G401.6 (cell line): Measurements from ENCODE around the gene ISG20.
"Not testable (repeated sequence)": the region's sequence is repeated elsewhere in the genome, so short reads cannot be mapped to it uniquely, and the experiment has no call there.

Experiments used
- FAIRE-seq: peaks from 2 replicates; lab custom pipeline; 2012; peaks lifted over from hg19 to GRCh38; lab: Jason Lieb, UNC

The ISG20 gene

DNA sequence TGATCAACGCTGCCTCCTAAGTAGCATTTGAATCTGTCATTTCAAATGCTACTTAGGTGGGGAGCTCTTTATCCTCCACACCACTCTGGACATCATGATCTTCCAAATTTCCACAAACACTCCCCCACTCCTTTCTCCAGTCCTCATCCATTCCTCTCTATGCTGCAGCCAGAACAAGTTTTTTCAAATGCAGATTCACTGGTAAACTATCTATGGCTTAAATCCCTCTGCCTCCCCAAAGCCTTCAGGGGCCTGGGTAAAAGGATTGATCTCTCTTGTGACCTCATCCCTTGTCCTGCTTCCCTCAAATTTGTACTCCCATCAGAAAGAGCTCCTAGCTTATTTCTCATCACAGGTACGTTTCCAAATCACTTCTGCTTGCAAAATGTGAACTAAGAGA, 19.0 kb upstream of the ISG20 start:
- no peak for FAIRE-seq

DNA sequence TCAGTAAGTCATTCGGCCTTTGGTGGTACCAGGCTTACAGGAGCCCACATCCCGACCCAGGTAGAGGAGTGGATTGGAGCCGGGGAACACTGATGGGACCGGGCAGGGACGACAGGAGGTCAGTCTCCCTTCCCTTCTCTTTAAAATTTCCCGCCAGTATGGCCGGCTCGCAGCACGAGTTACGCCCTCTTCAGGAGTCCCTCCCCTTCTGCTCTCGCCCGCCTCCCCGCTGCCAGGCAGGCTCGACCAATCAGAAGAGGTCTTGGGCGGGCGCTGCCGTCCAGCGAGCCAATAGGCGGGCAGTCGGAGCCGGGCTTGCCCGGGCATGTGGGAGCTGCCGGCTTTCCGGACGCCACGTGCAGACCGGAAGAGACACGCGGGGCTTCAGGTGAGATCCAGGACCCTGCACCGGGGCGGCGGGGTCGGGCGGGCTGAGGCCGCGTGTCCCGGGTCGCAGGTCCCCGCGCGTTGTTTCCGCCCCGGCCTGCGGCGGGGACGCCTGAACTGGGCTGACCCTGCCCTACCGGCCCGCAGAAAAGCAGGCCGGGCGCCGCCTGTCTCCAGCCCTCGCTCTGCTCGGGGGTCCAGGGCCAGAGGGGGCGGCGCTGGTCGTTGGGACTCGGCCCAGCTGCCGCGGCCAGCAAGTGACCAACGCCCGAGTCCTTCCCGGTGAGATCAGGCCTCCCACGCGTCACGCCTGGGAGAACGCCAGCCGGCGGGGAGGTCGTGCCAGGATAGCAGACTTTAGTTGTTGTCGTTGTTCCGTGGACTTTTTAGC, 17.6 kb upstream of the ISG20 start, which contains the start of gene AEN:
Gene AEN (plus strand): TSS at position 346 of the 778 bp plus-strand sequence. CDS start 4,870 bp downstream, outside the sequence.
- peak; percentile 94 for FAIRE-seq

DNA sequence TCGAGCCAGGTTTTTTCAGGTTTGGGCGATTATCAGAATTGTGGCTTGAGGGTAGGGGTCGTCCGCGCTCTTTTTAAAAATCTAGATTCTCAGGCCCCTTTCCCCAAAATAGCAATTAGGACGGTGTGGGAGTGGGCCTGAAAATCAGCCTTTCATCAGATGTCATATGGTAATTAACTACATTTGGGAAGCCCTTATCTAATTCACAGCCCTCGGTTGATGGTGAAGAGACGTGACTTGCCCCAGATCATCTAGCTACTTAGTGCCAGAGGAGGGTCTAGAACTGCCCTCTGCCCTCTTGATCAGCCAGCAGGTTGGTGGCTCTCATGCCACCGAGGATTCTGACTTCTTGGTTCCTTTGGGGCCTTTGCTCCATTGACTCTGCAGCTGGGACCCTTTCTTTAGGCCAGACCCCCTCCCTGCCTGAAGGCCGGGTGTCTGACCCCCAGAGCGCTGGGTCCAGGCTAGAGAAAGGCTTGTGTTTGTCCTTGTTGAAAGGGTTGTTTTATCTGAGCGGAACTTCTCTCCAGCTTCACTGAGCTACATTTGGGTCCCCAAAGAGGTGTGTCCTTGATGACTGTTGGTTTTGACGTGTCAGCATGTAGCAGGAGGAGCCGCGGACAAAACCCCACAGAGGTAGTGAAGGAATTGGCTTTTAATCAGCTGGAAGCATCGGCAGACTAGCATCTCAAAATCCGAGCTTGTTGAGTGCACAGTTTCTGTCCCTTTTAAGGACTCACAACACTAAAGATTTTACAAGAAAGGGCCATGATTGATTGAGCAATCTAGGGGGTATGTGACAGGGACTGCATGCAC, 16.8 kb upstream of the ISG20 start:
- no peak for FAIRE-seq

DNA sequence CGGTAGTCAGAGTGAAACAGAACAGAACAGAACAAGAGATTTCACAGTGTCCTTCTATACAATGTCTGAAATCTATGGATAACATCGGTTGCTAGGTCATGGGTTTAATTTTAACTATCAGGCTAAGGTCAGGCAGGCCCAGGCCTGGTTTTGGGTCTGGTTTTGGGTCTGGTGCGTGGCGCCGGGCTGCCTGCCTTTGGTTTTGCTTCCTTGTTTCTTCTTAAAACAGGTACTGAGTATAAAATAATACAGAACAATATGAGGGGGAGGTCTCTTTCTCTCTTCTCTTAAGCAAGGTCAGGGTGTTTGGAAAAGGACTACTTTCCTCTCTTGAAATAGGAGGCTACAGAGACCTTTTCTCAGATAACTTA, 16.2 kb upstream of the ISG20 start:
- no peak for FAIRE-seq

DNA sequence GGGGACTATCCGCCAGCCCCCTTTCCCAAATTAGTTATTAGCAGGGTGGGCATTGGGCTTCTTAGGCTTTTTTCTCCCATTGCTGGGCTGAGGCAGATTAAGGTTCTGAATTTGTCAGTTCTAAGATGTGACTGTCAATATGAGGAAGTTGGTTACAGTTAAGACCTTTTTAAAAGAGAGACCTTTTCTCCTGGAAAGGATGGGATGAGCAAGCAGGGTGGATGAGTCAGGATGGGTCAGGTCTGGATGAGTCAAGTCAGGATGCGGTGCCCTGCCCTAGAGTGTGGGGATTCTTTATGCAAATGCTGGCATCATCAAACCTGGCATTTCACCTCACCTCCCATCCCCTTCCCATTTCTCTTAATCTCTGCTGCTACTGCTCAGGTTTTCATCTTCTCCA, 15.8 kb upstream of the ISG20 start:
- no peak for FAIRE-seq

DNA sequence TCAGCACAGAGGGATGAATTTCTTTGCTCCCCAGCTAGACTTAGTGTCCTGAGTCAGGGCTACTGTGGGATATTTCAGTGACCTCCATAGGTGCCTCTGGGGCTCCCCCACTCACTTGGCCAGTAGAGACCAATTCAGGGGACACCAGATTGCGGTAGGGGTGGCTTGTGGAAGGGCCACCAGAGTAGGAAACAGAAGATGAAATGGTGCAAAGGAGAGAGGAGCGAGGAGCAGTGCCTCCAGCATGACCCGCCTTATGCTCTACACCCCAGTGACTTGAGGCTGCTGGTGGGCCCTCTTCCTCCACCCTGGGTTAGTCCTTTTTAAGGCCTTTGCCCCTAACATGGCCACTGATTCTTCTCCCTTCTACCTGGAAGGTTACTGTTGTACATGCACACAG, 15.2 kb upstream of the ISG20 start:
- no peak for FAIRE-seq

DNA sequence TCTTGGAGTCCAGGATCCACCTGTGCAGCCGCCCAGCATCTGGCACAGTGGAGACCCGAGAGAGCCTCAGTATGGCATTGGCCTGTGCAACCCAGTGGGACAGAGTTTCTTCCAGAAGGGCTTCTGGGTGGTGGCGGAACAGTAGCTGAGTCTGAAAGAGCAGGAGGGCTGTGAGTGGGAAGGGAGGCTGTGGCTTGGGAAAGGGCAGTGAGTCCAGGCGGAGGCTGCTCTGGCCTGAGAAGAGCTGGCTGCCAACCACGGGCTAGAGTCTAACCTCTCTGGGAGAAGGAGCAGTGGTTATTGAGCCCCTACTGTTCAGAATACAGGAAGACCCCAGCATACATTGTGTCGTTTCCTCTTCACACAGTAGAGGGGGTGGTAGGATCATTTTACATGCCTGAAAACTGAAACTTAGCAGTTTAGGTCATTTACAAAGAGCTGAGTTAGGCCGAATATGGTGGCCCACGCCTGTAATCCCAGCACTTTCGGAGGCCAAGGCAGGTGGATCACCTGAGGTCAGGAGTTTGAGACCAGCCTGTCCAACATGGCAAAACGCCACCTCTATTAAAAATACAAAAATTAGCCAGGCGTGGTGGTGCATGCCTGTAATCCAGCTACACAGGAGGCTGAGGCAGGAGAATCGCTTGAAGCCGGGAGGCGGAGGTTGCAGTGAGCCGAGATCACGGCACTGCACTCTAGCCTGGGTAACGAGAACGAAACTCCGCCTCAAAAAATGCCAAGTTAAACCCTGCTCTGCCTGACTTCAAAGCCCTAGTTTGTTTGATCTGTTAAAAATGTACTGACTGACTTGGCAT, 14.5 kb upstream of the ISG20 start:
- FAIRE-seq: no peak

DNA sequence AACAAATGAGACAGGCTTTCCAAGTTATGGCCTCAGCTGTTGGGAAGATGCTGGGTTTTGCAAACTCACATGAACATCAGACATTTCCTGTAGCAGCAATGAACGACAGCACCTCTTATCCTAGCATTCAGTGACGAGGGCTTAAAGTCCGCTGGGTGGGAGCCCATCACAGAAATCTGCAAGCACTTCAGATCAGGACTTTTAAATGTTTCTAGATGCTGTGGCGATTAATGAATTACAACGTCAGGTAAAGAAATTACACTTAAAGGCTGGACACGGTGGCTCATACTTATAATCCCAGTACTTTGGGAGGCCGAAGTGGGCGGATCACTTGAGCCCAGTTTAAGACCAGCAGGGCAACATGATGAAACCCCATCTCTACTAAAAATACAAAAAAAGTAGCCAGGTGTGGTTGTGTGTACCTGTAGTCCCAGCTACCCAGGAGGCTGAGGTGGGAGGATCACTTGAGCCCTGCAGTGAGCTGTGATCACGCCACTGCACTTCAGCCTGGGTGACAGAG, 13.8 kb upstream of the ISG20 start:
- FAIRE-seq: no peak

DNA sequence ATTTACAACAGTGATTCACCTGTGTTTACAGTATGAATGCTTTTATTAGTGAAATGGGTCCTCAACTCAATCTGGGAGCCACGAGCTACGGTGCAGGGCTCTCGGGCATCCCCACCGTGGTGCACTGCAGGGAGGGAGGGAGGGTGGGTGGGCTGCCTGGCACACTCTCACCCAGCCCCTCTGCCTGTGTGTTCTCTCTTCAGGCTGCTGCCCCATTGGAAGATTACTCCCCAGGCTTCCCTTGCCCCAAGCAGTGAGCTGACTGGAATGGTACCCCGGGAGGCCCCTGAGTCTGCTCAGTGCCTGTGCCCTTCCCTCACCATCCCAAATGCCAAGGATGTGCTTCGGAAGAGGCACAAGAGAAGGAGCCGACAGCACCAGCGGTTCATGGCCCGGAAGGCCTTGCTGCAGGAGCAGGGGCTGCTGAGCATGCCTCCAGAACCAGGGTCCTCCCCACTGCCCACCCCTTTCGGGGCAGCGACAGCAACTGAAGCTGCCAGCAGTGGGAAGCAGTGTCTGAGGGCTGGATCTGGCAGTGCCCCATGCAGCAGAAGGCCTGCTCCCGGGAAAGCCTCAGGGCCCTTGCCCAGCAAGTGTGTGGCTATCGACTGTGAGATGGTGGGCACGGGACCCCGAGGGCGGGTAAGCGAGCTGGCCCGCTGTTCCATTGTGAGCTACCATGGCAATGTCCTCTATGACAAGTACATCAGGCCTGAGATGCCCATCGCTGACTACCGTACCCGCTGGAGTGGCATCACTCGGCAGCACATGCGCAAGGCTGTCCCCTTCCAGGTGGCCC, 12.7 kb upstream of the ISG20 start:
- FAIRE-seq: no peak

DNA sequence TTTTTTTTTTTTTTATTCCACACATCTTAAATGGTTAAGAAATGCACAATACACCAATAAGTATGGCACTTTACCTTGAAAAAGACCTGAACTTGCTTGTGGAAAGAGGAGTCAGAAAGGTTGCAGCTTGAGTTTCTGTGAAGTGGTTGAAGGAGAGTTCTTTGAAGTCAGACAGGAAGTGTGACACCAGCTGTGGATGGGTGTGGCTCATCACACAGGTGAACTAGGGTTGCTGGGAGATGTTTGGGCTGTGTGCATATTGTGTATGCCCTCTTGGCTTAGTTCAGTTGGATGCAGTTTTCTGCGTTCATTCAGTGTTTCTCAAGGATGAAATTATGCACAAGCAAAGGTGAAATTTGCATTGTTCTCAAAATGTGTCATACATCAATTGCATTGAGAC, 11.4 kb upstream of the ISG20 start:
- FAIRE-seq: no peak

DNA sequence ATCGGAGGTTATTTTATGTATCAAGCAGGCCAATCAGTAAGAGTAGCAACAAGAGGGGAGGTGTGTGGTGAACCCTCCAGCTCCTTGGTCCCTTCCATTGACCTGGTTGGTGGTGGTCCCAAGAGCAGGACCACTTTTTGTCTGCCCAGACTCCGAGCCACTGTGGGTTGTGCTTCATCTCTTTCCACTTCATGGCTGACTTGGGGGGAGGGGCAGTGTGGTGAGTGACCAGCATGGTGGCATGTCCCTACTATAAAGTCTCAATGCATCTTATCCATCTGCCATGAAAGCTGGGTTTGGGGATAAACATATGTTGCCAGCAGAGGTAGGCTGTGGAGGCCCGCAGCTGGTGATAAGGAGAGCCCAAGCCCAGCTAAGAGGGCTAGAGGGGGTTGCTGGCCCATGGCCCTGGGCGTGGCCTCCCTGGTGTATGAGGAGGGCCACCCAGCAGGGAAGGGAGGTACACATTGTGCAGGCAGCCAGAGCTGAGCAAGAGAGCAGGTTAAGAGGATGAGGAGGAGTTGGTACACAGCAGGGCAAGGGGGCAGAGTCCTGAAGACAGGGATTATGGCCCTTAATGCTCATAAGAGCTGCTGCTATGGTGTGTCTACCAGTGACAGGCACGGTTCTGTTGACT, 10.7 kb upstream of the ISG20 start:
- FAIRE-seq: no peak

DNA sequence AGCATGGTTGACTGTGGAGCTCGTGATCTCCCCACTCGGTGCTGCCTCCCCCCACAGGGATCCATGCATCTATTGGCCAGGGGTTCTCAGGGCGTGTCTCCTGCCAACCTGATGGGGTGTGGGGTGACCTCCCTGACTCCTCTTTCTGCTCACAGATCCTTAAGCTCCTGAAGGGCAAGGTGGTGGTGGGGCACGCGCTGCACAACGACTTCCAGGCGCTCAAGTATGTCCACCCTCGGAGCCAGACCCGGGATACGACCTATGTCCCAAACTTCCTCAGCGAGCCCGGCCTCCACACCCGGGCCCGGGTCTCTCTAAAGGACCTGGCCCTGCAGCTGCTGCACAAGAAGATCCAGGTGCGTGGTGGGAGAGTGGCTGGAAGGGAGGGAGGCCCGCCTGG, 9.7 kb upstream of the ISG20 start:
- FAIRE-seq: no peak

DNA sequence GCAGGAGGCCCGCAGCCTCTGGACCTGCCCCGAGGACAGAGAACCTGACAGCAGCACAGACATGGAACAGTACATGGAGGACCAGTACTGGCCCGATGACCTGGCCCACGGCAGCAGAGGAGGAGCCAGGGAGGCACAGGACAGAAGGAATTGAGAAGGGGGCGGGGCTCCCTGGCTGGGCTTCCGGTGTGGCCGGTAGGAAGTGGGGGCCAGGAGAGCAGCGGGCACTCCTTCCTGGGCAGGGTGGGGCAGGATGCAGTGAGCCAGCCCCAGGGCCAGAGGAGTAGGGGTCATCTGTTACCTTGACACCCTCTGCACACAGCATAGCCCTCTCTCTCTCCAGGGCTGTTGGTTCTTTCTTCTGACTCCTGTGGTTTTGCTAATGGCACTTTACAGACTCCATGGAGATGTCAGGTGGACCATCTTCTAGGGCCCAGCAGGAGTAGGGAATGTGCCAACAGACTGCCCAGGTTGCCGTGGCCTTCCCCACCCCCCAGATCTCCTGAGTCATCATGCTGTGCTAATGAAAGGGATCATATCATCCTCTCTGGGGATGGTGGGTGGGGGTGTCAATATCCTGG, 8.6 kb upstream of the ISG20 start:
- FAIRE-seq: no peak

DNA sequence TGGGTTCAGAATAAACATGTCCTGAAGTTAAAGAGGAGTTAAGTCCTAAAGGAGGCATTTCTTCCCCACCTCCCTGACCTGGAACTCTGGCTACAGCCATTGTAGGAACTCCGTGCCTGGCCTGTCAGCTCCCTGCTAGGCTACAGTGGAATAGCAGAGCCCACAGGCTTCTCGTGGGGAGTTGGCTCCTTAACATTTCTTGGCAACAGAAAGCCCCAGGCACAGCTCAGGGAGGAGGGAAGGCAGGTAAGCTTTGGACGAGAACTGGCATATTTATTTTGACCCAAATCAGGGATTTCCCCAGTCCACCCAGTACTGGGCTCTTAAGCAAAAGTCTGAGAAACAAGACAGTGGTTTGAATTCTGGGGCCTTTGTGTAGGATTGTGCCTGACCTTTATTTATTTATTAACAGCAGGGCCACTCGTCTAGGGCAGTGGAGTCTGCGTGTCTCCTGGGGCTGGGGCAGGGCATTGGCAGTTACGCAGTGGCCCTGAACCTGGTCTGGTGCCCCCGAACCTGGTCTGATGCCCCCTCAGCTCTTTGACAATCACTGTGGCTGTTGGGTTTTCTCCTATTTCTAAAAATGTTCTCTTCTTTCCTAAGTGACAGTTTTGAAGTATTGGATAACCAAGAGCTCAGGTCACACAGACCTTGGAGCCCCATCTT, 7.9 kb upstream of the ISG20 start:
- FAIRE-seq: no peak

DNA sequence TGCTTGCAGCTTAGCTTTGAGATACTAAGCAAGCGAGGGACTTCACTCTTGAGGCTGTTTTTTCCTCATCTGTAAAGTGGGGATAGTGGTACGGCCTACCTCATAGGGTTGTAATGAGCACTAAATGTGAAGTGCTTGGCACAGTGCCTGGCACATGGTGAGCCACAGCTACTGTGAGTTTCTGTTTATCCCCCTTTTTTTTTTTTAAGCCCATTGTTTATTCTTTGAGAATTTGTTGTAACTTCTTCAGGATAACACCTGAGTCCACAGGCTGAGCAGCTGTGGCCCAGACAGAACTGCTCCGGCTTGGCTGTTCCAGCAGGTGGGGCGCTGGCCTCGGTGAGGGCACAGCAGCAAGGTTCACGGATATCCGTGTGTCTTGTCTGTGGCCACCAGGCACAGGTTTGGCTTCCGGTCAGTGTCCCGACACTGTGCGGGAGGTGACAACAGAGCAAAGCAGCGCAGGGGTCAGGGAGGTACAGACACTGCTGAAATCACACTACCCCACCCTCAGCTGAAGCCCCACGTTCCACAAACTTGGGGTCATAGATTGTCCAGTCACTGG, 7.3 kb upstream of the ISG20 start:
- FAIRE-seq: no peak

DNA sequence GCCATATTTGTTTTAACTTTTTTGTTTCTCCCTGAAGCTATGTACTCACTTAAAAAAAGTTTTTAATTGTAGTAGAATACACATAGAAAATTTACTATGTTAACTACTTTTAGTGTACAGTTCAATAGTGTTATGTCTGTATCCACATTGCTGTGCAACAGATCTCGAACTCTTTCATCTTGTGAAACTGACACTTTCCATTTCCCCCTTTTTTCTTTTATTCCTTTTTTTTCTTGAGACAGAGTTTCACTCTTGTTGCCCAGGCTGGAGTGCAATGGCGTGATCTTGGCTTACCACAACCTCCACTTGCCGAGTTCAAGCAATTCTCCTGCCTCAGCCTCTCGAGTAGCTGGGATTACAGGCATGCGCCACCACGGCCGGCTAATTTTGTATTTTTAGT, 6.0 kb upstream of the ISG20 start:
- not testable (repeated sequence) for FAIRE-seq

DNA sequence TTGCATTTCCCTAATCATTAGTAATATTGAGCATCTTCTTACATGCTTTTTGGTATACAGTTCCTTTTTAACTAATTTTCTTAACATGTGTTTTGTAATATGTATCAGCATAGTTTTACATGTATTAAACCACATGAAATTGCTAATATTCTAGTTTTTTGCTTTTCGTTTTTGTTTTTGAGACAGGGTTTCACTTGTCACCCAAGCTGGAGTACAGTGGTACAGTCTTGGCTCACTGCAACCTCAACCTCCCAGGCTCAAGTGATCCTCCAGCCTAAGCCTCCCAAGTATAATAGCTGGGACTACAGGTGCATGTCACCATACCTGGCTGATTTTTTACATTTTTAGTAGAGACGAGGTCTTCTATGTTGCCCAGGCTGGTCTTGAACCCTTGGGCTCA, 4.4 kb upstream of the ISG20 start:
- no peak for FAIRE-seq

DNA sequence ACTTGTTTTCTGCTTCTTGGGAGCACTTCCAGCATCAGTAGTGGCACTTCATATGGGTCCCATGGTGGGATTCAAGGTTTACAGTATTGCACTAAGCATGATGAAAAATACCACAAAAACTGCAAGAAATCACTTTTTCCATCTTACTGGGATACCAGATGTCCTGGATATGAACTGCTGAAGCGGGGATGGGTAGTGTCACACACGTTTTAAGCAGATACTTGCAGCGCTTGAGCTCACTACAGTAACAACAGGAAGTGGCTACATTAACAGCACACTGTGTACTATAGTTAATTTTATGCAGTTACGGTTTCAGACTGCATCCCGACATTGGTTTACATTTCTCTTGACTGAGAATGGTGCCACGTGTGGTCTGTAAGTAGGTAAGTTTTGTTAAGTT, 3.5 kb upstream of the ISG20 start:
- no peak for FAIRE-seq

DNA sequence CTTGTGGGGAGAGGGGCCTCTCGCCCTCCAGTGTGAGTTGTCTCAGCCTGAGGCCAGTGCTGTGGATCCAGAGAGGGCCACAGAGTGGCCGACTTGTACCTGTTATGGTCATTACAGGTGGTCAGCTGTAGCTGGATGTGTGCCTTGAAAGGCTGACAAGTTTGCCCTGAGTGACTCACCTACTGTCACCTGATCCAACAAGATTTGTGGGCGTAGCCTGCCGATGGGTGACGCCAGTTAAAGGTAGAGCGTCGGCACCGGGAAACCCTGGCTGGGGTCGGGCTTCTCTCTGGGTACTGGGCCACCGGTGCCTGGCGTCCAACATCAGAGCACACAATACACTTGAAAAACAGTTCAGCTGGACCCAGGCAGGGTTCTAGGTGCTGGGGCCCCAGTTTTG, 2.8 kb upstream of the ISG20 start:
- FAIRE-seq: no peak

DNA sequence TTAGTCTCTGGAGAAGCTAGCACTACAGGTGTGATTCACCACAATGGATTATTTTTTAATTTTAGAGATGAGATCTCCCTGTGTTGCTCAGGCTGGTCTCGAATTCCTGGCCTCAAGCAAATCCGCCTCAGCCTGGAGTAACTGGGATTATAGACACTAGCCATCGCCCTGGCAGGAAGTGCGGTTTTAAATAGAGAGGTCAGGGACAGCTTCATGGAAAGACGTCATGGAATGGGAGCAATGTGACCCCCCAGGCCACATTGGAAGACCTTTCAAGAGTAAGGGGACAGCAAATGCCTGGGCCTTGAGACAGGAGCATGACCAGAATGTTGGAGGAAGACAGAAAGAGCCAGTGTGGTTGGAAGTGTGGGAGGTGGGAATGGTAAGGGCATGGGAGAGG, 2.2 kb upstream of the ISG20 start:
- FAIRE-seq: no peak
